ENCODE results near the gene DCAKD.

The DCAKD gene

DNA sequence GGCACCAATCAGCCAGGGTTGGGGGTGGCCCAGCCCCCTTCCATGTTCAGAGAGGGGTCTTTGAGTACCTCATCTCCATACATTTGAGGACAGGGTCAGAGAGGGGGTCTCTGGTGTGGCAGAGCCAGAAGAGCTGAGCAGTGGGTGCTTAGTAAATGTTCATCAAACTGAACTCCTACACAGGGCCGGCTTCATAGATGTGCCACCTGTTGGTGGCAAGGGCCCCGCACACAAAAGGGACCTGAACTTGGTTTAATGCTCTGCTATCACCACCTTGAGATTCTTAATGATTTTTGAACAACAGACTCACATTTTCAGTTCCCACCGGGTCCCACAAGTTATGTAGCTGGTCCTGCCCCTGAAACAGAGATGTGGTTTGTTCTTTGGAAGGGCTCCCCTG, 74.4 kb downstream of the DCAKD start:
- no peak for DNase-seq (ENCODE audit: low read depth in 1 of 2, low spot score in 1 of 2)

DNA sequence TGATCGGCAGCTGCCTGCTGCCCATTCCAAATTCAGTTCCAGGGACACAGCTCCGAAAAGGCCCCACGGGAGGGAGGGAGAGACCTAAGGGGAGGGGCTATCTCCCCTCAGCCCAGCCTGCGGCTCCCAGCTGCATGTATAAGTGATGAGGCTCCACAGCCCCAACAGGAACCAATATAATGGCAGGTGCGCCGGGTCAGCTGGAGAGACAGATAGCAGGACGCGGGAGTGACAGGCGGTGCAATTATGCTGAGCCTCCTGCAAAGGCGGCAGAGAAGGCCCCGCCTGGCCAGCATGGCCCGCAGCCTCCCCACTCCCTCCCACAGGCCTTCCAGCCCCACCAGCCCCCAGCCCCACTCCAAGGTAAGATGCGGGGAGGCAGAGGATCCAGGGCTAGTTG, 75.2 kb downstream of the DCAKD start:
- DNase-seq (ENCODE audit: low read depth in 1 of 2, low spot score in 1 of 2), result no peak

Data from activated T-helper 1 cell treated with anti-CD3 and anti-CD28 coated beads, Interleukin-2, amount 50 U/mL, for 16 hours (primary cell).